Neural cell (in vitro differentiated cells): Measurements from ENCODE around the gene SLC7A1.

Source experiments
- CTCF ChIP-seq: fragments of 450-650 bp; IDR thresholded peaks from 2 replicates; pipeline ENCODE4 v1.5.1; 2014; ENCODE audit warnings: antibody characterized with exemption, mild to moderate bottlenecking, moderate library complexity; ENCODE audit not compliant: poor library complexity, severe bottlenecking
- POLR2AphosphoS5 ChIP-seq: IDR thresholded peaks from 2 replicates; pipeline ENCODE4 v1.6.1; 2012

GRCh38 chr13:29501674-29502073, 93.8 kb downstream of the SLC7A1 start:
- no peak for TF ChIP-seq CTCF
- TF ChIP-seq POLR2AphosphoS5 = no peak
